Measurements from ENCODE around the gene ACKR4.
"Not testable (repeated sequence)": the region's sequence is repeated elsewhere in the genome, so short reads cannot be mapped to it uniquely, and the experiment has no call there.

The ACKR4 gene

DNA sequence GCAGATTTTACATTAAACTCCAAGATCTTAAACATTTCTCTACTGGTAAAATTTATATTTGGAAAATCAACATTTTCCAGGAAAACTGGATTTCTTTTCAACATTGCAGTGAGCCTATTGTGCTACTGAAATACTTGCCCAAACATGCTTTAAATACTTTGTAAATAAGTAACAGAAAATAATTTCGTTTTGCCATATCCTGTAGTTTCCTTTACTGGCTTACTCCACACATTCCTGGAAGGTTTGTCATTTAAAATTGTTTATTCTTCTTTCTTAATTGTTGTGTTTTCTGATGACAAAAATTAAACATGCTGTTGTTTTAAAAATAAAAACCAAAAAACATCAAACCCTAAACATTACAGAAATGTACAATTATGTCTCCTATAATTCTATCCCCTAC, 40.5 kb downstream of the ACKR4 start:
- TF ChIP-seq, protein P1, sequence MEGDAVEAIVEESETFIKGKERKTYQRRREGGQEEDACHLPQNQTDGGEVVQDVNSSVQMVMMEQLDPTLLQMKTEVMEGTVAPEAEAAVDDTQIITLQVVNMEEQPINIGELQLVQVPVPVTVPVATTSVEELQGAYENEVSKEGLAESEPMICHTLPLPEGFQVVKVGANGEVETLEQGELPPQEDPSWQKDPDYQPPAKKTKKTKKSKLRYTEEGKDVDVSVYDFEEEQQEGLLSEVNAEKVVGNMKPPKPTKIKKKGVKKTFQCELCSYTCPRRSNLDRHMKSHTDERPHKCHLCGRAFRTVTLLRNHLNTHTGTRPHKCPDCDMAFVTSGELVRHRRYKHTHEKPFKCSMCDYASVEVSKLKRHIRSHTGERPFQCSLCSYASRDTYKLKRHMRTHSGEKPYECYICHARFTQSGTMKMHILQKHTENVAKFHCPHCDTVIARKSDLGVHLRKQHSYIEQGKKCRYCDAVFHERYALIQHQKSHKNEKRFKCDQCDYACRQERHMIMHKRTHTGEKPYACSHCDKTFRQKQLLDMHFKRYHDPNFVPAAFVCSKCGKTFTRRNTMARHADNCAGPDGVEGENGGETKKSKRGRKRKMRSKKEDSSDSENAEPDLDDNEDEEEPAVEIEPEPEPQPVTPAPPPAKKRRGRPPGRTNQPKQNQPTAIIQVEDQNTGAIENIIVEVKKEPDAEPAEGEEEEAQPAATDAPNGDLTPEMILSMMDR (IDR thresholded peaks at IDR 0.05; ENCODE audit: control insufficient read depth, extremely low read depth, insufficient read depth): no peak
- no peak for DNase-seq (ENCODE audit: low read depth)
- H3K4me3 ChIP-seq (ENCODE audit: low read depth, low read length): no peak overlapping the region

- H3K4me3 ChIP-seq (ENCODE audit: low read depth, low read length): no peak overlapping the region
- DNase-seq (ENCODE audit: low read depth): no peak
- TF ChIP-seq, protein P1 (IDR thresholded peaks at IDR 0.05; ENCODE audit: control insufficient read depth, extremely low read depth, insufficient read depth): no peak
Observed at GRCh38 chr3:132638706-132639105, 41.6 kb downstream of the ACKR4 start.

DNA sequence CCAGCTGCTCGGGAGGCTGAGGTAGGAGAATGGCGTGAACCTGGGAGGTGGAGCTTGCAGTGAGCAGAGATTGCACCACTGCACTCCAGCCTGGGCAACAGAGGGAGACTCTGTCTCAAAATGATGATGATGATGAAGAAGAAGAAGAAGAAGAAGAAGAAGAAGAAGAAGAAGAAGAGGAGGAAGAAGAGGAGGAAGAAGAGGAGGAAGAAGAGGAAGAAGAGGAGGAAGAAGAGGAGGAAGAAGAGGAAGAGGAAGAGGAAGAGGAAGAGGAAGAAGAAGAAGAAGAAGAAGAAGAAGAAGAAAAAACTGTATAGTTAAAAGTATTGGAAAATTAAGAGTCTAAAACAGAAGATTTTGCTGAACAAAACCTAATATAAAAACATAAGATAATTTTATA, 44.4 kb downstream of the ACKR4 start:
- not testable (repeated sequence) for H3K4me3 ChIP-seq (ENCODE audit: low read depth, low read length); DNase-seq (ENCODE audit: low read depth)

DNA sequence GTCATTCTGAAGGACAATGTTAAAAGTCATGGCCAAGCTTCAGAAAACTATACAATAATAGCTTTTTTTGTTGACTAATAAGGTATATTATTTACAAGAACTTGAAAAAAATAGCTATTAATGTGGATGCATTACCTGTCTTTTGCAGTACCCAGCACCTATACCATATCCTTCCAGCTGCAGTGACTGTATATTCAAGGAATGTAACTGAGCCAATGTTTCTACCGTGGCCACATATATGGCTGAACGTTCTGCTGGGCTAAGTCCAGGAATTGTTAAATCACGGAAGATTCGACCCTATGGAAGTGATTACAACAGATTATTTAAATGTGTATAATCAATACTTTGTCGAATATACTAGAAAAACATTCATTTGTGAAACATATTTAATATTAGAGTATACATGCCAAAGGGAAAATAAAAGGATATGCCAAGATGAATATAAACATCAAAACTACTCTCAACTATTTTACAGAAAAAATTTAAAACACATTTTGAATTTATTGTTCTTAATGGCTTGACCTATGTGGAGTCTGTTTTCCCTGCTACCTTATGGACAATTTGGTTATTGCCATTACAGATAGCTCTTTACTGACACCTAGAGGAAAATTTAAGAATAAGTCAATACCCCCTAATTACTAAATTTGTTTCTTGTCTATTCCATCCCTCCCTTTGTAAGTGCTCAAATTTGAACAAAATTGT, 44.9 kb downstream of the ACKR4 start:
- no peak overlapping the region for H3K4me3 ChIP-seq (ENCODE audit: low read depth, low read length)
- no peak for DNase-seq (ENCODE audit: low read depth)
- TF ChIP-seq, protein P1 (IDR thresholded peaks at IDR 0.05; ENCODE audit: control insufficient read depth, extremely low read depth, insufficient read depth): peak; percentile 57

DNA sequence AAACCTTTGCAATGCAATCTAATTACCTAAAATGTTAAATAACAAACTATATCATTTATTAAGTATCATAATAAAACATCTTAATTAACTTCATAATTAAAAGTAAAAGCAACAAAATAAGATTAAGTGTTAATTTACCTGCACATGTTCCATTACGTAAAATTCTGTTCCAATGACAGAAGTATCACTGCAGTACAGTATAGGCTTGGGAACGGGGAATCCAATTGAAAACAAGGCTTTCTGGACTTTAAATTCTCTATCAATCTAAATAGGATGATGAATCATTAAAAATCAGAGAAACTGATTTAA, 45.4 kb downstream of the ACKR4 start:
- H3K4me3 ChIP-seq (ENCODE audit: low read depth, low read length): no peak overlapping the region
- TF ChIP-seq, protein P1 (IDR thresholded peaks at IDR 0.05; ENCODE audit: control insufficient read depth, extremely low read depth, insufficient read depth): no peak
- DNase-seq (ENCODE audit: low read depth): no peak

GRCh38 chr3:132643366-132643765, 46.3 kb downstream of the ACKR4 start:
- no peak overlapping the region for H3K4me3 ChIP-seq (ENCODE audit: low read depth, low read length)
- TF ChIP-seq, protein P1 (IDR thresholded peaks at IDR 0.05; ENCODE audit: control insufficient read depth, extremely low read depth, insufficient read depth): no peak
- DNase-seq (ENCODE audit: low read depth): no peak

DNA sequence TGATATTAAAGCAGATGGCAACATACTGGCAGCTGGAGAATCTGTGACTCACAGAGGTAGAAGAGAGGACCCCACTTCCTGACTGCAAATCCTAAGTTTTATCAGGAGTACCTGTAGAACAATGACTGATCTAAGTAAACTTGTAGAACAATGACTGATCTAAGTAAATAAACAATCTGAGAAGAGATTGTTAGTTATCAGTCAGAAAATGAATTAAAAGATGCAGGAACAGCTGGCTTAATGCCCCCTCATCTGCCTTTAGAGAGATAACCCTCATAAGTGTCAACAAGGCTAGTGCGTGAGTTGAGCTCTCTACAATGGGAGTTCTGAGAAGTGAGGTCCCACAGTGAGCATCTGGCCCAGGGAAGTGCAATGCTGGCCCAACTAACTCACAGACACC, 48.0 kb downstream of the ACKR4 start:
- no peak for DNase-seq (ENCODE audit: low read depth)
- H3K4me3 ChIP-seq (ENCODE audit: low read depth, low read length): no peak overlapping the region
- TF ChIP-seq, protein P1 (IDR thresholded peaks at IDR 0.05; ENCODE audit: control insufficient read depth, extremely low read depth, insufficient read depth): no peak

All from LNCaP clone FGC (cell line).